Hypothalamus (tissue), 51 donors: ENCODE measurements around the gene EFCAB9.
"Not testable (repeated sequence)": the region's sequence is repeated elsewhere in the genome, so short reads cannot be mapped to it uniquely, and the experiment has no call there.

Experiments used
- DNase-seq, 51 donors: peaks; one replicate each; lab custom pipeline; 2025; lab: John Stamatoyannopoulos, UW

Gene EFCAB9

DNA sequence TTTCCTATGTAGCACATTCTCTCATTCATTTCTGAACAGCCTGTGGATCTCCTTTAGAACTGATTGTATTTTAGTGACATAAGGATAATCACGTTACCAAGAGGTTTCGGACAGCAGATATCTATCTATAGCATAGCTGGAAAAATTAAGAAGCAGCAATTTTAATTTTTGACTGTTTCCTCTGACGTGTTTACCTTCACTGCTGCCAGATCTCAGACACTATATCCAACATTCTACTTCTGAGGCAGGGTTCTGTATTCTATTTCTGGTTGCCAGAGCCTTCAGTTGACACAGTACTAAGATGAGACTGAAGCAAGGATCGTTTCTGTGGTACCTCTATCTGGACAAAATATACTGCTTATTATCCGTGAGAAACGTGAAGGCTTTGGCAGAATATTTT is at the start of gene EFCAB9:
Gene EFCAB9, plus strand, starts transcription at position 301 of the 400 bp plus-strand sequence. Its CDS starts 1 bp downstream, at position 302.
- no peak for DNase-seq

GRCh38 chr5:172144291-172144815 is 49.6 kb upstream of the EFCAB9 start:
- peak in 25 of 51 donors; percentile 9 to 67 (median 37) for DNase-seq

DNA sequence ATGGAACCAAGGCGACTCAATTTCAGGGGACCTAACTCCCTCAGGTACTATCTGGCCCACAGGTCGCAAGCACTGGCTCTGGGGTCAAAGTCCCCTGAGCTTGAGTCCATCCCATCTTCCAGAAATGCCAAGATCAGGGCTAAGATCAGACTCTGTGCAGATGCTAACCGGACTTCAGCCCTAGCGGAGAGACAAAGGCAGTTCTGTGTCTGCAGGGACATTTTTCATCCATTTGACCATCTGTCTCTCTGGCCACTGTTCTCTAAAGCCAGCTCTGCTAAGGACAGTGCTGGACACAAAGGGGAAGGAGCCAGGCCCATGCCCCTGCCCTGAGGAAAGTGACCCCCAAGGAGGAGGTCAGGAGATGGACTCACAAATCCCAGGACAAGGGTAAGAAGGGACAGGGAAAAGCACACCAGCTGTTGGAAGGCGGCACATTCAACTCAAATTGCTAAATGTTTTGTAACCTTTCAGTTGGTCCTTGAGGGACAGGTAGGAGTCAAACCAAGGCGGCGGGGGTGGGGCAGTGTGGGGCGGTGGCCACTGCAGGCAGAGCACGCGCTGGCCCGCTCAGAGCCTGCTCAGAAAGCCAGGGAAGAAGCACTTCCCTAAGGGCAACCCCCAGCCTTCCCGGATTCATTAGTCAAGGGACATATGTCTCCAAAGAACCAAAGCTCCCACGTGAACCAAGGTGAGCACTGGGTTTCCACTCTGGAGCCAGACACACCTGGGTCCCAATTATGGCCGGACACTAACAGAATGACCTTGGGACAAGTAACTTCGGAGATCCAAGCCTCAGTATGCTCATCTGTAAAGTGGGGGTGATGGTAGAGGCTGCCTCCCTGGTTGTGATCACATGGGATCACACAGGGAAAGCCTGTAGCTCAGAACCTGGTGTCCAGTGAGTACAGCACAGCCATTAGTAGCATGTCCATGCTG is 48.8 kb upstream of the EFCAB9 start:
- DNase-seq = peak in 8 of 51 donors; percentile 9 to 49 (median 22)

DNA sequence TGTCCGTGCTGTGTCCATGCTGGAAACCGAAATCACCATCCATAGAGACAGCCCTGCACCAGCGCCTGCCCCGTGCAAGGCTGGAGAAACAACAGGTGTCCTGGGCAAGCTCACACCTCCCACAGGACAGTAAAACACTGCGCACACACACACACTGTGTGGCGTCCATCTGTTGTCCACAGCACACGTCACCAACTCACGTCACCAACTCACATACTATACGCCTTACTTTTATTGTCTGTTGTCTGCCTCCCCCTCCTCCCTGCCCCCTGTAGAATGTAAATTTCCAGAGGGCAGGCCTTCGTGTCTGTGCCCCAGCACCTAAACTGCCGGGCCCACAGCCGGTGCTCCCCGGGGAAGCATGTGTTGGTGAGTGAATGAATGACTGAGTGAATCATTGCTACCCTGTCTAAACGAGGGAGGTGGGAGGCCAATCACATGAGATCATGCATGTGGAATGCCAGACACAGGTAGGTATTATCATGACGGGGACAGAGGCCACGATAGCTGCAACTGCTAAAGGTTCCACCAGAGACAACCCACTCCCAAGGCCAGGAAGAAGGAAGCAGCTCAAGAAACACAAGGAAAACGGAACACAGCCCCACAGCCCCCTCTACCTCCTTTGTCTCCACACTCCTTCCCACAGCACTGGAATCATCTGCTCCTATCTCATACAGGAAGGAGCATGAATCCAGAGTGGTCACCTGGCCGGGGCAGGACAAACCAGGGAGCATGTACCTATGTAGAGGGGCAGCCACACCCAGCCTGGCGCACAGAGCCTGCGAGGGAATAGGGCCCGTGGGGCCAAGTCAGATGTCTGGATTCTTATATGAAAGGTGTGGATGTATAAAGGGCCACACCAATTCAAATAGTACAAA is 47.9 kb upstream of the EFCAB9 start:
- DNase-seq = no peak

GRCh38 chr5:172146748-172147092 is 47.3 kb upstream of the EFCAB9 start:
- no peak for DNase-seq

GRCh38 chr5:172147857-172148256 is 46.1 kb upstream of the EFCAB9 start:
- no peak for DNase-seq

GRCh38 chr5:172148381-172148780 is 45.6 kb upstream of the EFCAB9 start:
- DNase-seq = no peak

- no peak for DNase-seq
Measured at GRCh38 chr5:172149073-172149472, 44.9 kb upstream of the EFCAB9 start.

DNA sequence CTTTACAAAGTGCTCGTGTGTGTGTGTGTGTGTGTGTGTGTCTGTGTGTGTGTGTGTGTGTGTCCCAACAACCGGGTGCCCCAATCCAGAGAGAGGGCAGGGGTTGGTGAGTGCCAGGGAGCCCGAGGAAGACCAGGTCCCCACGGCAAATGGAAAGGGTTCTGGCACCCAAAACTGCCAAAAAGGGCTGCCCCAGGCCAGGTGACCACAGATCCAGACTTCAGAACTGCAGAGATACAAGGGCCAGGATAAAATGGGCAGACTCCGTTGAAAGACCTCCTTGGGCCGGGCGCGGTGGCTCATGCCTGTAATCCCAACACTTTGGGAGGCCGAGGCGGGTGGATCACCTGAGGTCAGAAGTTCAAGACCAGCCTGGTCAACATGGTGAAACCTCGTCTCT is 44.5 kb upstream of the EFCAB9 start:
- not testable (repeated sequence) for DNase-seq

DNA sequence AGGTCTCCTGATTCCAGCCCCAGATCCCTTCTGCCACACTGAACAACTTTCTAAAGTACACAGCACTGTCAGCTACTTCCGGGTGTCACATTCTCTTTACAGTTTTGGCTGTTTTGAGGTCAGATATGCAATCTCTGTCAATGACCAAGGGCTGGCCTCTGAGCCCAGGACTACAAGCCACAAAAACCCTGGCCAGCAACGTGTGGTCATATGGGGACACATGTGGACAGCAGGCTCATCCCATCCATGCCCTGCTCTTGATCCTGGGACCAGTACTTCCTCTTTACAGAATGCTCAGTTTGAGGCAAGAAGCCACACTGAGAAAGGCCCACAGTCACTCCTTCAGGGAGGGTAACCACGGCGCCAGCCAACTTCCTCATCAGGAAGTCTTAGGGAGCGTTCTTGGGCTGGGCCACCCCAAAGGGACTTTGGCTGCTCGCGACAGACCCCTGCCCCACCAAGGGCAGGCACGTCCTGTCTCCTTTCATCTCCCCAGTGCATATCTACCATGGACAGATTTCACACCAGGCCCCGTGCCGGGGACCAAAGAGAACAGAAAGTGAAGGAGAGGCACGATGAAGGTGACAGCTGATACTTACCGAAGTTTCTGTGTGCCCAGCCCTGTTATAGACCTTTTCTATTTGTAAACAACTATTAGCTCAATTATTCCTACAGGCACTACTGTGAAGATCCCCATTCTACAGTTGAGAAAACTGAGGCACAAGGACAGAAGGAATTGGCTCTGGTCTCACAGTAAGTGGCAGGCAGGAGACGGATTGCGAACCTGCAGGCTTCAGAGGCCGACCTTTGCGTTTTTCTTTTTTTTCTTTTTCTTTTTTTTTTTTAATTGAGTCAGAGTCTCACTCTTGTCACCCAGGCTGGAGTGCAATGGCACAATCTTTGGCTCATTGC is 43.2 kb upstream of the EFCAB9 start:
- peak in 15 of 51 donors; percentile 7 to 49 (median 26) for DNase-seq

GRCh38 chr5:172151661-172152210 is 42.2 kb upstream of the EFCAB9 start:
- no peak for DNase-seq

DNA sequence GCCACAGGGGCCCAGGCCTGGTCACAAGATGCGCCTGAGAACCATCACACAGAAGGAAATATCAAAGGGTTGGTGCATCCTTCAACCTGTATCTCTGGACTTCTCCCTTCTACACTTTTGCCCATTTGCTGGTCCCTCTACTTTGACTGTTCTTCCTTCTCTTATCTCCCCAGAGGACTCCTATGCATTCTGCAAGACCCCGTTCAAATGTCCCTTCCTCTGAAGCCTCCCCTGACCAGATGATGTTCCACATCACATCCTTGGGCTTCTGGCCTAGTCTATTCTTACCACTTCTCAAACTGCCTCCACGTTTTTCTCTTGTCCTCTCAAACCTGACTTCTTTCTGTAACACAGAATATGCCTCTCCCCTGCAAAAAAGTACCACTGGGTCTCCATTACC is 40.3 kb upstream of the EFCAB9 start:
- no peak for DNase-seq

- DNase-seq = not testable (repeated sequence)
Measured at GRCh38 chr5:172155101-172155500, 38.9 kb upstream of the EFCAB9 start.

- no peak for DNase-seq
Measured at GRCh38 chr5:172156541-172156994, 37.4 kb upstream of the EFCAB9 start.

DNA sequence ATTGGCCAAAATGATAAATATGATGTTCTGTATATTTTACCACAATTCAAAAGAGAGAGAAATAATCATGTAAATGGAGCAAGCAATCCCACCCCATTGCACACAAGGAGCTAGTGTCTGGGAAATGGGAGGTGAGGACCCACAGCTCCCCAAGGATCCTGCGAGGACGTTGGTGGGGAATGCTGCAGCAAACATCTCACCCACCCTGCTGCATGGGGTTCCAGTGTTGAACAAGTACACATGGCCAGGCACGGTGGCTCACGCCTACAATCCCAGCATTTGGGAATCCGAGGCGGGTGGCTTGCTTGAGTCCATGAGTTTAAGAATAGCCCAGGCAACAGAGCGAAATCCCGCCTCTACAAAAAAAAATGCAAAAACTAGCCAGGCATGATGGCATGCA is 35.0 kb upstream of the EFCAB9 start:
- no peak for DNase-seq

GRCh38 chr5:172160506-172160905 is 33.5 kb upstream of the EFCAB9 start:
- no peak for DNase-seq

- no peak for DNase-seq
Measured at GRCh38 chr5:172162323-172162986, 31.5 kb upstream of the EFCAB9 start.

DNA sequence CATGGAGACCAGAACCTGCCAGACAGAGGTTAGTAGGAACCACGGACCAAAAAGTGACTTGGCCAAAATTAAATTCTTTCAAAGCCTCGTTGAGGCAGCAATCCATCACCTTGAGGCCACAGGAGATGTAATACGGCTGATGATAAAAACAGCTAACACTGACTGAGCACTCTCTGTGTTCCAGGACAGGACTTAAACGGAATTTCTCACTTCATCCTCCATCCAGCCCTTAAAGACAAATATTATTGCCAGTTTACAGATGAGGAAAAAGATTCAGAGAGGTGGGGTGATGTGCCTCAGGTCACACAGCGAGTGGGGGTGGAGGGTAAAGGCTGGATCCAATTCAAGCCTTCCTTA is 31.0 kb upstream of the EFCAB9 start:
- no peak for DNase-seq

GRCh38 chr5:172163346-172163745 is 30.6 kb upstream of the EFCAB9 start:
- DNase-seq = peak in 28 of 51 donors; percentile 16 to 83 (median 50)
